ENCODE measurements around the gene TIMP1.
"Not testable (repeated sequence)": the region's sequence is repeated elsewhere in the genome, so short reads cannot be mapped to it uniquely, and the experiment has no call there.

TIMP1 gene

DNA sequence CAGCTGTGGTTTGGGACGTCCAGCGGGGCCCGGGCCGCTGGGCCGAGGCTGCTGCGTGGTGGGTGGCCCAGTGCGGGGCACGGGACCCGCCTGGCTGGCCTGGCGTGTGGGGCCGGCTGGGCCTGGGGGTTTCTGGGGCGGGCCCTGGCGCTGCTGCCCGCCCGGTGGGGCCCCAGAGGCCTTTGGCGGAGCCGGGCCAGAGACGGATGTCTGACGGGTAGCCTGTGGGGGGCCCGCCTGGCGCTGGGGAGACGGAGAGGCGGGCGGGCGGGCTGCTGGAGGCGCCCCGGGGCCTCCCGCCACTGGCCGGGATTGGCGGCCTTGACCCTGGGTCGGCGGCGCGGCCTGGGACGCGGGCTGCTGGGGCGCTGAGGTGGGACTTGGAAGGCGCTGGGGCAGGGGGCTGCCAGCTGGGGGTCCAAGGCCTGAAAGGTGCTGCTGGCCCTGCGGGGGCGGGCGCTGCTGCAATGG, 8.1 kb upstream of the TIMP1 start:
- peak; percentile 25 for DNase-seq

DNA sequence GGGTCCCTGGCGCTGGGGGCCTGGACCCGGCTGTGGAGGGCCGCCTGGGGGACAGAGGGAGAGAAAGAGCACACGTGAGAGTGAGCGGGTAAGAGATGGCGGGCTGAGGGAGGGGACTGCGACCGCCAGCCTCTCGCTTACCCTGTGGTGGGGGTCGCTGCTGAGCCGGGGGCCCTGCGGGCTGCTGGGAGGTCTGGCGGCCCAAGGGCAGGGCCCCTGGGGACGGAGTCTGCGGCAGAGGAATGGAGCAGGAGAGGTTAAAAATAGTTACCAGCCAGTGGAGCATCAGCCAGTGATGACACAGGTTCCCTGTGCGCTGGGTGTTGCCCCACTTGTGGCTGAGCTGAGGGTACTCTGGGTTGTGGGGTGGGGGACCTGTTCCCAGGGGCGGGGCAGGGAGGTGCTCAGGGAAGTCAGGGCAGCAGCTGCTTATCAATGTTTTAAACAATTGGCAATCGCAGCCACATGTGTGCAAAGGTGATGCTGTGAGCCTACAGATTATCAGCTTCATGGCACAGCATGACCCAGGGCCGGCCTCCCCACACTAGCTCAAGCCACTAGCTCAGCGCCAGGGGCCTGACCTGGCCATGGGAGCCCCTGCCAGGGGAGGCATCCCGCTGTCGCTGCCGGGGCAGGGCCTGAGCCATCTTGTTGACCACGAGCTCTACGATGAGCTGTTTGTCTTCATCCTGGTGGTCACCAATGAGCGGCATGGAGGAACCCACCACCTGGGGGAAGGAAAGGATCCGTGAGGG, 7.5 kb upstream of the TIMP1 start:
- peak; percentile 55 for DNase-seq

DNA sequence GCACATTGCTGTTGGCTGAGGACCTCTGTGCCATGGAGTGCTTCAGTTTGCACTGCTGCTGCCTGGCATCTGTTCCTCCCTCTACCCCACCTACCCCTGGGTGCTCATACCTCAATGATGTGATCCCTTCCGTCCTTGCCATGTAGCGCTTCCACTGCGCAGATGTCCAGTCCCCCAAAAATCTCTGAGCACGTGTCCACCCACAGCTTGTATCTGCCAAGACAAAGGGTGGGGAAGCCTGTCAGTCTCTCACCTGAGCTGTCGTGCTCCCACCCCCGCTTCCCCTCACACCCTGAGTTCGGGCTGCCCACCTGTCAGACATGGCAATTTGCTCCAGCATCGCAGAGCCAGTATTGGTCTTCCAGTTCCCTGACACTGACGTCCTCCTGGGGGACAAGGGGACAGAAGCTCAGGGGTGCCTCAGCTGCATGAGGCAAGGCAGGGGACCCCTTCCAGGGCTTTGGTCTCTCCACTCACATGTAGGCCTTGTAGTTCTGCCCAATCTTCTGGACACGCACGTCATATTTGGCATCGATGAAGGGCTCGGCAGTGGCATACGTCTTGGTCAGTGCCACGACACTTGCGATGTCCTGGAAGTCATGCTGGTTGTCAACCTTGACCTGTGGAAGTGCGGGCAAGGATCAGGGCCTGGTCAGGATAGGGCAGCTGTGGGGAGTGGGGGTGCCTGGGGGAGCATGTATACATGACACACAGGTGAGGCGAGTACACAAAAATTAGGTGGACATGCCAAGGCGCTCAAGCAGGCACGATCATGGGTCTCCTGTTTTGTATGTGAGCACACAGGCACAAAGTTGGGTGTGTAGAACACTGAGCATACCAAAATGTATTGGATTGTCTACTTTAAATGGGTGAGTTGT, 6.0 kb upstream of the TIMP1 start:
- no peak for DNase-seq

DNA sequence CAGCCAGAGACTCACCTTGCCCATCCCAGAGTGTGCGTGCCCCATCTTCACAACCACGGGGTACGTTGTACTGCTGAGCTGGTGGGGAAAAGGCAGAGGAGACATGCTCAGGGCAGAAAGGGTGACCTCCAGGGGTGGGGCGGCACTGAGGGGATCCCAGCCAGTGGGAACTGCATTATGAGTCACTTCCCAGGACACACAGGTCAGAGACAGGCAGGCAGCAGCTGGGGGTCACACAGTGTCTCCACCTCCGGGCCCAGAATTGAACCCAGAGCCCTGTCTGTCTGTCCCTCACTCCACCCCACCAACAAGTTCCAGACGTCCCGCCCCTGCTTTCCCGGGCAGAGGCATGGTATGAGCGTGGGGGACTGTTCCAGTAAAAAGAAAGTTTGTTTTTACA, 4.8 kb upstream of the TIMP1 start:
- DNase-seq = no peak

DNA sequence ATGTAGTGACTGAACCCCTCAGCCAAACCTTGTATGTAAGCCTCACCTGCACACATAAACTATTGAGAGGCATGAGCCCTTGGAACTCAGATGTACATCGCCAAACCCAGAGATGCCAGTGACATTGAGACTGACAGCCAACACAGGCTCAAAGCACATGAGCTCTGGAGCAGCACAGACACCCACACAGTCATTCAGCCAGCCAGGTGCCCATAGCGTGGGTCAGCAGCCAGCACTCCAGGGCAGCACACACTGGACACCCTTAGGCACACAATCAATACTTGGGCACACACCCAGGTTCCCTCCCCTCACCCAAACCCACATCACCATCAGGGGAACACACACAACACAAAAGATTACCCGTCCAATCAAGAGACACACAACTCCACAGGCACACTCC, 4.3 kb upstream of the TIMP1 start:
- no peak for DNase-seq

DNA sequence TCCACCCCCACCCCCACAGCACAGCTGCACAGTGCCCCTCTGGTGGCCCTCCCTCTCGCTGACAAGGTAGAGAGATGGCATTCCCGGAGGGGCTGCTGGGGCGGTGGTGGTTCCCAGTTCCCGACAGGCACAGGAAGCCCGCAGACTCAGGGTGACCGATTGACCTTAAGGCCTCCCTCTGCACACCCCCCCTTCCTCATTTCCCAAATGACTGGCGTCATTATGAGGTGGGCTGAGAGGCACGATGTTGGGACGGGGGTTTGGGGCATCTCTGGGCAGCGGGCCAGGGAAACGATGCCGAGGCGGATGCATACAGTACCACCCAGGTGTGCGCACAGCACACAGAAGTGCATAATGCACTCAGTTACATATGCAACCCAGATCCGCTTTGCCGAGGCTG, 3.5 kb upstream of the TIMP1 start:
- peak; percentile 26 for DNase-seq

DNA sequence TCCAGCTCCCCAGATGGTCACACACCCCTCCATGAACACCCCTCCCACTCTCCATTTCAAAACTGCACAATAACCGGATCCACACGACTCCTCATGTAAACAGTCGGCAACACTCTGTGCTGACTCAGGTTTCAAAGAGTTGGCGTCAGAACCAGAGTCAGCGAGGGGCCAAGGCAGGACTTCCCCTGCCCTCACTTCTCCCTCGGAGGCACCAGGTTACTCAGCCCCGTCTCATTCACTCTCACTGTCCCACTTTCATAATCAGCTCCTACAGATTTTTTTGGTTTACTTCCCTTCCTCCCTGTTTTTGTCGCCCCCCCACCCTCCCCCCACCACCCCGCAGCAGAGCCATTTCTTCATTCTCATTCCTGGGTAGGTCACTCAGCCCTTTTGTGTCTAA, 2.7 kb upstream of the TIMP1 start:
- peak; percentile 73 for DNase-seq

DNA sequence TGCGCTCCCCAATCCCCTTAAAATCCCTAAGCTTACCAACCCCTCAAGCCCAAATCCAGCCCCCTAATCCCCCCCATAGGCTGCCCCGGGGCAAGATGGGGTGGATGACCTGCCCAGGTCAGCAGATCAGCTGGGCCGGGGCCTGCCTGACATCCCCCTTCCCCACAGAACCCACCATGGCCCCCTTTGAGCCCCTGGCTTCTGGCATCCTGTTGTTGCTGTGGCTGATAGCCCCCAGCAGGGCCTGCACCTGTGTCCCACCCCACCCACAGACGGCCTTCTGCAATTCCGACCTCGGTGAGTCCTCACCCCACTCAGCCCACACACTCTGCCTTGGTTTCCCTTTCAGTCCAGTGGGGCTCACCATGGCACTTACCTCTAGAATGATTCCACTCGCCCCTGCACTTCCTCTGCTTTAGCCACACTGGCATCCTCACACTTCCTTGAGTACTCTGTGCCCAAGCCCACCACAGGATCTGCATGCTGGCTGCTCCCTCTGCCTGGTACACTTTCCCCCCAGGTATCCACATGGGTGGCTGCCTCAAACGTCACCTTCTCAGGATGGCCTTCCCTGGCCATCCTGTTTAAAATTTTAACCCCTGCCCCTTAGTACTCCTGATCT, 1.1 kb downstream of the TIMP1 start:
- DNase-seq = no peak

DNA sequence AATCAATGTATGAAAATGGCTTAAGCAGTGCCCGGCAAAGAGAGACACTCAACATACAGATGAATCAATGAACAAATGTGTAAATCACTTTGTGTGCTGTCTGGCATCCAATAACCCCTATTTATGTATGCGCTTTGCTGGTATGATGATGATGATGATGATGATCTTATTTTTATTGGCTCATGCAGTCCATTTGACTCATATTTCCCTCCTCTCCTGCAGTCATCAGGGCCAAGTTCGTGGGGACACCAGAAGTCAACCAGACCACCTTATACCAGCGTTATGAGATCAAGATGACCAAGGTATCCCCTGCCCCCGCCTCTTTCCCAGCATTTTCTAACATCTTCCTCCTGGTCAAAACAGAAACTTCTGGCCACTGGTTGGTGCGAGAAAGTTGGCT, 2.5 kb downstream of the TIMP1 start:
- no peak for DNase-seq

DNA sequence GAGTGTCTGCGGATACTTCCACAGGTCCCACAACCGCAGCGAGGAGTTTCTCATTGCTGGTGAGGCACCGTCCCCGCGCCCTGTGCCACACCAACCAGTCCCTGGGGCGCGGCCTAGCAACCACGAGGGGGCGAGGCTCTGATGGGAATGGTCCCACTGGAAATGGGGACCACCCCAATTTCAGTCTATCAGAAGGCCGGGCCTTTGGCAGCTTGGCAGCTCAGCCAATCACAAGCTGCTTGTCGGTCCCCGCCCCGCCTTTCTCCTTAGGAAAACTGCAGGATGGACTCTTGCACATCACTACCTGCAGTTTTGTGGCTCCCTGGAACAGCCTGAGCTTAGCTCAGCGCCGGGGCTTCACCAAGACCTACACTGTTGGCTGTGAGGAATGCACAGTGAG, 3.0 kb downstream of the TIMP1 start:
- no peak for DNase-seq

DNA sequence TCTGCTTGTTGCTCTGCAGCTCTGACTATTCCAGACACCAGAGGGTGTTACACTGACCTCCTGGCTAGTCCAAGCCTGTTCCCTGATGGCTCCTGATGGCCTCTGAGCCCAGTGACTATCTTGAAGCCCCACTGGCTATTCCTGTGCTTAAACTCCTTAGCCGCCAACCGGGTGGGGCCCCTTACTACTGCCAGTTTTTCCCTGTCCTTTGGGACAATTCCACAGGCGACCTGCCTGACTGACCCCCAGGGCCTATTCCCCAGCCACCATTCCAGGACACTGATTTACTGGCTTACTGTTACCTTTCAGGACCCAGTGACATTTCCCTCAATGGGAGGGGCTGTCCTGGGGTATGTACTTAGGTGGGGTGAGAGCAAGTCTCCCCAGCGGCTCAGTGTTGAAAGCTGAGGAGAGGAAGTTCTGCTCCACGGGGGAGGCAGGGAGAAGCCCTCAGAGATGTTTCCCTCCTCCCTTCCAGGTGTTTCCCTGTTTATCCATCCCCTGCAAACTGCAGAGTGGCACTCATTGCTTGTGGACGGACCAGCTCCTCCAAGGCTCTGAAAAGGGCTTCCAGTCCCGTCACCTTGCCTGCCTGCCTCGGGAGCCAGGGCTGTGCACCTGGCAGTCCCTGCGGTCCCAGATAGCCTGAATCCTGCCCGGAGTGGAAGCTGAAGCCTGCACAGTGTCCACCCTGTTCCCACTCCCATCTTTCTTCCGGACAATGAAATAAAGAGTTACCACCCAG, 4.0 kb downstream of the TIMP1 start:
- DNase-seq = no peak

DNA sequence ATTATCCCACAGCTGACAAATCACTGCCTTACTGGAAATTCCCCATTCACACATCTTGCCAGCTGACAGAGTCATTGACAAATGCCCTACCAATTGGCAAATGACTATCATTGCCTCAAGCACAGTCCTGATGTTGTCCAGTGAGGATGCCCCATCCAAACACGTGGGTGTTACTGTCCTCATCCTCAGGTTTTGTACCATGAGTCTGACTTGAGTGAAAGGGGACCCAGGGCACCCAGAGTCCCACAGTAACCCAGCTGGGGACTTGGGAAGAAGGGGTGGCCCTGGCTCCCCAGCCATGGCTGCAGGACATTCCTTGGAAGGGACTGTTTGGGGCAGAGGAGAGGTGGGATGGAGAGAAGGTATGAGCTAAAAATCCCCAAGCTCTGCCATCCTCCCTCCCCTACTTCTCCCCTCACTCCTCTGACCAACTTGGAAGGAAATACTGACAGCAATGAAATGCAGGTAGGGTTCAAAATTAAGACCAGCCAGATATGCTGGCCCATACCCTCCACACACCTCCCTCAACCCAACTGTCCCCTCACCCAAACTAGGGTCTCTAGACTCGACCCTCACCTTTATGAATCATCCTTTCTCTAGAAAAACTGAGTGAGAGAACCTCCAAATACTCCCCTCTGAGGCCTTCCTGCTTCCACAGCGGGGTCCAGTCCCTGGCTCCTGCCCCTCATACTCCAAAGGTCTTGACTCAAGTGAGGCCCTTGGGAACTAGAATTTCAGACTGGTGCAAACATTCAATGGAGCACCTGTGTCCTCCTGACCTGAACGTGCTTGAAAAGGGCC, 5.1 kb downstream of the TIMP1 start:
- DNase-seq = no peak

DNA sequence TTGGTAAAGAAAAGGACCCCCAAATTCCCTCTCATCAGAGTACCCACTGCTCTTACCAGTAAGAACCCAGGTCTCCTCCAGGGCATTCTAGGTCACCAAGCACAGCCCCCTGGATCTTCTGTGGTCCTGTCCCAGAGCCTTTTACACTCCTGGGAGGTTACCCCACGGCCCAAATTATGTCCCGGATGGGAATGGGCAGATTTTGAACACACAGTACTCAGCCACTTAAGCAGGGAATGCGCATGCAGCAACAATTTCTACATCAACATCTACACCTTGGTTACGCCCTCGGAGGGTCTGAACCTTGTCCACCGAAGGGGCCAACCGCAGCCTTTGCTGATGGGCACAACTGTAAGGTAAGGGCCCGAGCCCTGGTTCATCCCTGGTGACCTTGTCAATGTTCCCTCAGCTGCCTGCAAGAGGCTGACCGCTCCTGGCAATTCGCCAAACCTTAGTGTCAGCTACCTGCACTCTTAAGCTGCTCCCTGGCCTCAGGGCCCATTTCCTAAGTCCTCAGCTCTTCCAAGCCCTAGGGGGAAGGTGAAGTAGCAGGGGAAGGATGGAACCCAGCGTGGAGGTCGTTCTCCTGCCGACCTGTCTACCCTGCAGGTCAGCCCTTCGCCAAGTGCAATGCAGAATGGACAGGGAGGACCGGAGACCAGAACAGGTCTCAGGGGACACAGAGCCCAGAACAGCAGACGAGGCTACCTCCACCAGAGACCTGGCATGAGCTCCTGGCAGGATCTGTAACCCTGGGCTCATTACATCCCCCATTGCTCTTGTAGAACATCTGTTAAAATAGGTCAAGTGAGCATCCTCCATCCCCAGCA, 5.9 kb downstream of the TIMP1 start:
- no peak for DNase-seq

DNA sequence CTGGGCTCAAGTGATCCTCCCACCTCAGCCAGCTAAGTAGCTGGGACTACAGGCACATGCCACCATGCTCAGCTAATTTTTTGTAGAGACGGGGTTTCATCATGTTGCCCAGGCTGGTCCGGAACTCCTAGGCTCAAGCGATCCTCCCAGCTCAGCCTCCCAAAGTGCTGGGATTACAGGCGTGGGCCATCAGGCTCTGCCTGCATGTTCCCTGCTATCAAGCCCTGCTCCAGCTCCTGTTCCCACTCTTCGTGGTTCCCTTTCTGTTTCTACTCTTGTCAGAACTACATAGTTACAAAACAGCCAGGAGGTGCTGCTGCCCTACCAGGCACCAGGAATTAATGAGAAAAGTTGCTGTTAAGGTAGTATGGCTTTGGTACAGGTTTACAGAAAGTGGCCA, 8.7 kb downstream of the TIMP1 start:
- no peak for DNase-seq

DNA sequence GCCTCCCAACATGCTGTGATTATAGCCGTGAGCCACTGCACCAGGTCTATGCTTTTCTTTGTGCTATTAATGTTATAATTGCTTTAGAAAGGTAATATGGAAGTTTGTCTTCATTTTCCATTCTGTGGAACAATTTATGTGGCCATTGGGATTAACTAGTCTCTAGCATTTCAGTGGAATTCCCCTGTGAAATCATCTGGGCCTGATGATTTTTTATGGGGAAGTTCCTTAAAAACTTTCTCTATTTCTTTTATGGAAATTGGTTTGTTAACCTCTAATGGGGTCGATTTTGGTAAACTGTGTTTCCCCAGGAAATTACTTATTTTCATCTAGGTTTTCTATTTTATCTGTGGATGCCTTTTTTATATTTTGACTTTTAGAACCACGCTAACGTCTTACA, 11.3 kb downstream of the TIMP1 start:
- no peak for DNase-seq

DNA sequence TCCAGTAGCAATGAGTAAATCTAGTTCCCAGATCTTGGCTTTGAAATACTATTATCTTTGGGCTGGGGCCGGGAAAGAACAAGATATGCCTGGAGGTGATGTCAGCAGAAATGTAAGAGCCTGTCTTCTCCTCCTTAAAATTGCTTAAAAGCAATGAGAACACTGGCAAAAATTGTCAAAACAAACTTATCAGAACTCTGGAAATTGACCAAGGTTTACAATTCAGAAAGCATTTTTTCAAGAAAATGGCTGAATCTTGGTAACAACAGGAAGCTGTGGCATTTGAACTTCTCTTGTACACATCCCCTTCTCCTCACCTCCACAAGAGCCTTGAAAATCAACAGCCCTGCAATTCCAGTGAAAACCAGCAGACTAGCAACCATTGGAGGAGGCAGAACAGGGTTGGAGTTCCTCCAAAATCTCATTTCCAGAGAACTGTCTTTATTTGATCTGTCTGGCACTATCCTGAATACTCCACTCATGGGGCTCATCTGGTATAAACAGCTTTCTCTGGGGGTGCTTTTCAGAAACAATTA, 13.5 kb downstream of the TIMP1 start:
- DNase-seq = peak; percentile 56

DNA sequence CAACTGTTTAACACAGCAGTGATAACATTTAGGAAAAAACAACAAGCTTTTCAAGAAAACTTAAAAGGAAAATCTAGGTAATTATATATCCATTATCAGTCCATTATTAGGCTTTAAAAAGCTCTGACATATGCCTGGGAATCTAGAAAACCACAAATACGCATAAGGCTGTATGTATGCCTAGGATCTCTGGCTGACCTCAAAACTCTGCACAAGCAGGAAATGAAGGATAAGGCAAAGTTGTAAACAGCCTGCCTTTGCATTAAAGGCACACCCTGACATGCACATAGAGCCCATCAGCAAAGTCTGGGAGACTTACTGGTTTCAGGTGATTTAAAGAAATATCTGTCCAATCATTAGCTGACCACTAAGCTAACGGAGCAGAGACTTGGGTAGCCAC, 14.0 kb downstream of the TIMP1 start:
- DNase-seq = no peak

DNA sequence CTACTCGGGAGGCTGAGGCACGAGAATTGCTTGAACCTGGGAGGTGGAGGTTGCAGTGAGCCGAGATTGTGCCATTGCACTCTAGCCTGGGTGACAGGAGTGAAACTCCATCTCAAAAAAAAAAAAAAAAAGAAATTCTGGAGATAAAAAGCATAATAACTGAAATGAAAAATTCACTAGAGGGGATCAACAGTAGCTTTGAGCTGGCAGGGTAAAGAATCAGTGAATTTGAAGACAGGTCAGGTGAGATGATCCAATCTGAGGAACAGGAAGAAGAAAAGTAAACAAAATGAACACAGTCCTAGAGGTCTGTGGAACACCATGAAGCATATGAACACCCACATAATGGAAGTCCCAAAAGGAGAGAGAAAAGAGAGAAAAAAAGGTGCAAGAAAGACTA, 15.0 kb downstream of the TIMP1 start:
- DNase-seq = no peak

DNA sequence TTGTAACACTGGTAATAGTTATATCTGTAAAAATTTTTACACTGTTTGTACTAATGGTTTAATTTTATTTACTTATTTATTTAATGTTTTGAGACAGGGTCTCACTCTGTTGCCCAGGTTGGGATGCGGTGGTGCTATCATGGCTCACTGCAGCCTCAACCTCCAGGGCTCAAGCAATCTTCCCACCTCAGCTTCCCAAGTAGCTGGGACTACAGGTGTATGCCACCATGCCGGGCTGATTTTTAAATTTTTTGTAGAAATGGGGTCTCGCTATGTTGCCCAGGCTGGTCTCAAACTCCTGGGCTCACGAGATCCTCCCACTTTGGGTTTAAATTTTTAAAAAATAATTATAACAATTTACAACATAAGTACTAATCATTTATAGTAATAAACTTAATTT, 20.9 kb downstream of the TIMP1 start:
- not testable (repeated sequence) for DNase-seq

DNA sequence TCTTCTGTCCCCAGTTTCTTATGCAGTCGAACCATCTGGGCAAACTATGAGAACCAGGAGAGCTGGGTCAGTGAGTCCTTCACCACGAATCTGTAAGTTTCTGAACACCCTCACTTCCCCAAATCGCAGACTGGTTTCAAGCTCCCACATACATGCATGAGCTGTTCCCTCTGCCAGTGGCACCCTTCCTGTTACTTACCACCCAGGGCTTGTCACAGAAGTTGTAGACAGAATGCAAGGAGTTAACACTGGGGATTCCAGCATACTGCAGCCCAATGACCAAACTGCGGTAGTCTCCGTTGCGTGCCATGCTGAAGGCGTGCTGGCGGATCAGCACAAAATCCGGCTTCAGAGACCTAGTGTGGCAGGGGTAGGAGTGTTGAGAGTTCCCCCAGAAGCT, 22.8 kb downstream of the TIMP1 start:
- DNase-seq = no peak

DNA sequence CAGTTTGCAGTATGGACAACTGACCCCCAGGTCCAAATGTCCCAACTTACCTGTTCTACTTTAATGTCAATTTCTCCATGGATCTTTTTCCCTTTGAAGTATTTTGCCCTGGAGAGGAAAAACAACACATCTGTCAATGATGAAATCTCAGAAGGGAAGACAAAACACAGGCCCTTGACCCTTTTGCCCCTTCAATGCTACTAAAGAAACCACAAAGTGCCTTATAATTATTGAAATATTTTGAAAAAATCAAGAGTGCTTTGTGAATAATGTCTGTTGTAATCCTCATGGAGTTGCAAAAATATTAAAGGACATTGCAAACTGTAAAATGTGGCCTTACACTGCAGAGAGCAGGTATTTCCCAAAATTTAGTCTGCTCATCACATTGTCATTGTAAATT, 24.9 kb downstream of the TIMP1 start:
- no peak for DNase-seq

All from fibroblast of skin of right biceps (primary cell).